HCT116 (cell line): Measurements from ENCODE around the gene EXOSC10.

Experiments used
- CBX3 ChIP-seq: IDR thresholded peaks from 2 replicates; pipeline ENCODE4 v1.6.1; 2012; ENCODE audit warnings: low read depth
- CTCF ChIP-seq, 3 experiments: fragments of 200-600 bp in 1 of 3; sonication (generic) in 1 of 3; IDR thresholded peaks in 2 of 3; conservative IDR thresholded peaks in 1 of 3; 2 replicates each; pipeline ENCODE4 v1.5.1; 2012 to 2017; ENCODE audit warnings: low read depth in 2 of 3, low read length in 2 of 3, antibody characterized with exemption in 1 of 3, borderline replicate concordance in 1 of 3, control low read depth in 1 of 3, mild to moderate bottlenecking in 1 of 3, mixed read lengths in 1 of 3, mixed run types in 1 of 3, moderate library complexity in 1 of 3; ENCODE audit not compliant: insufficient read depth in 1 of 3
- EGR1 ChIP-seq: IDR thresholded peaks from 2 replicates; pipeline ENCODE4 v1.6.1; 2012; ENCODE audit warnings: low read depth
- EZH2 ChIP-seq: fragments of 200-600 bp; sonication (generic); IDR thresholded peaks from 2 replicates; pipeline ENCODE4 v1.6.1; 2017; ENCODE audit warnings: antibody characterized with exemption, mixed run types
- EZH2phosphoT487 ChIP-seq: fragments of 200-600 bp; IDR thresholded peaks from 2 replicates; pipeline ENCODE4 v1.6.1; 2018; ENCODE audit warnings: antibody characterized with exemption, borderline replicate concordance
- POLR2A ChIP-seq: IDR thresholded peaks from 2 replicates; pipeline ENCODE4 v1.7.0; 2011; ENCODE audit warnings: borderline replicate concordance; ENCODE audit not compliant: insufficient read depth, insufficient read length; ENCODE audit errors: extremely low read depth
- POLR2AphosphoS5 ChIP-seq: IDR thresholded peaks from 2 replicates; pipeline ENCODE4 v1.6.1; 2011; ENCODE audit warnings: mild to moderate bottlenecking, low read depth, low read length, moderate library complexity
- SP1 ChIP-seq: IDR thresholded peaks from 2 replicates; pipeline ENCODE4 v1.6.1; 2012; ENCODE audit warnings: low read depth
- YY1 ChIP-seq: IDR thresholded peaks from 2 replicates; pipeline ENCODE4 v1.6.1; 2011; ENCODE audit warnings: low read length, low read depth, moderate library complexity, mild to moderate bottlenecking; ENCODE audit not compliant: insufficient replicate concordance; ENCODE audit errors: extremely low read depth
- ZNF274 ChIP-seq: fragments of 200-500 bp; sonication (Bioruptor generic); IDR thresholded peaks from 2 replicates; pipeline ENCODE4 v1.6.1; 2014; ENCODE audit warnings: mild to moderate bottlenecking, low read depth, low read length, inconsistent platforms
- TF ChIP-seq, protein P1 (sequence below): IDR thresholded peaks from 2 replicates; pipeline ENCODE4 v1.6.1; 2012; ENCODE audit warnings: low read depth
- TF ChIP-seq, protein P2 (sequence below): IDR thresholded peaks from 2 replicates; pipeline ENCODE4 v1.6.1; 2011; ENCODE audit warnings: mild to moderate bottlenecking, low read length, moderate library complexity; ENCODE audit not compliant: insufficient replicate concordance; ENCODE audit errors: extremely low read depth

GRCh38 chr1:11053758-11054137 lies 45.9 kb downstream of the EXOSC10 start:
- TF ChIP-seq ZNF274 (no peak), YY1 (no peak), POLR2A (no peak), SP1 (no peak), CTCF (IDR thresholded peaks at IDR 0.05 in 2 of 3, conservative IDR thresholded peaks at IDR 0.05 in 1 of 3; ENCODE audit: borderline replicate concordance in 1 of 3, insufficient read depth in 1 of 3, low read depth in 2 of 3, low read length in 2 of 3) (no peak), EGR1 (no peak), EZH2phosphoT487 (no peak), CBX3 (no peak), POLR2AphosphoS5 (no peak), EZH2 (no peak)
- TF ChIP-seq, protein P1, sequence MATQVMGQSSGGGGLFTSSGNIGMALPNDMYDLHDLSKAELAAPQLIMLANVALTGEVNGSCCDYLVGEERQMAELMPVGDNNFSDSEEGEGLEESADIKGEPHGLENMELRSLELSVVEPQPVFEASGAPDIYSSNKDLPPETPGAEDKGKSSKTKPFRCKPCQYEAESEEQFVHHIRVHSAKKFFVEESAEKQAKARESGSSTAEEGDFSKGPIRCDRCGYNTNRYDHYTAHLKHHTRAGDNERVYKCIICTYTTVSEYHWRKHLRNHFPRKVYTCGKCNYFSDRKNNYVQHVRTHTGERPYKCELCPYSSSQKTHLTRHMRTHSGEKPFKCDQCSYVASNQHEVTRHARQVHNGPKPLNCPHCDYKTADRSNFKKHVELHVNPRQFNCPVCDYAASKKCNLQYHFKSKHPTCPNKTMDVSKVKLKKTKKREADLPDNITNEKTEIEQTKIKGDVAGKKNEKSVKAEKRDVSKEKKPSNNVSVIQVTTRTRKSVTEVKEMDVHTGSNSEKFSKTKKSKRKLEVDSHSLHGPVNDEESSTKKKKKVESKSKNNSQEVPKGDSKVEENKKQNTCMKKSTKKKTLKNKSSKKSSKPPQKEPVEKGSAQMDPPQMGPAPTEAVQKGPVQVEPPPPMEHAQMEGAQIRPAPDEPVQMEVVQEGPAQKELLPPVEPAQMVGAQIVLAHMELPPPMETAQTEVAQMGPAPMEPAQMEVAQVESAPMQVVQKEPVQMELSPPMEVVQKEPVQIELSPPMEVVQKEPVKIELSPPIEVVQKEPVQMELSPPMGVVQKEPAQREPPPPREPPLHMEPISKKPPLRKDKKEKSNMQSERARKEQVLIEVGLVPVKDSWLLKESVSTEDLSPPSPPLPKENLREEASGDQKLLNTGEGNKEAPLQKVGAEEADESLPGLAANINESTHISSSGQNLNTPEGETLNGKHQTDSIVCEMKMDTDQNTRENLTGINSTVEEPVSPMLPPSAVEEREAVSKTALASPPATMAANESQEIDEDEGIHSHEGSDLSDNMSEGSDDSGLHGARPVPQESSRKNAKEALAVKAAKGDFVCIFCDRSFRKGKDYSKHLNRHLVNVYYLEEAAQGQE = no peak; the same call in 1 of the 2 replicates
- TF ChIP-seq, protein P2, sequence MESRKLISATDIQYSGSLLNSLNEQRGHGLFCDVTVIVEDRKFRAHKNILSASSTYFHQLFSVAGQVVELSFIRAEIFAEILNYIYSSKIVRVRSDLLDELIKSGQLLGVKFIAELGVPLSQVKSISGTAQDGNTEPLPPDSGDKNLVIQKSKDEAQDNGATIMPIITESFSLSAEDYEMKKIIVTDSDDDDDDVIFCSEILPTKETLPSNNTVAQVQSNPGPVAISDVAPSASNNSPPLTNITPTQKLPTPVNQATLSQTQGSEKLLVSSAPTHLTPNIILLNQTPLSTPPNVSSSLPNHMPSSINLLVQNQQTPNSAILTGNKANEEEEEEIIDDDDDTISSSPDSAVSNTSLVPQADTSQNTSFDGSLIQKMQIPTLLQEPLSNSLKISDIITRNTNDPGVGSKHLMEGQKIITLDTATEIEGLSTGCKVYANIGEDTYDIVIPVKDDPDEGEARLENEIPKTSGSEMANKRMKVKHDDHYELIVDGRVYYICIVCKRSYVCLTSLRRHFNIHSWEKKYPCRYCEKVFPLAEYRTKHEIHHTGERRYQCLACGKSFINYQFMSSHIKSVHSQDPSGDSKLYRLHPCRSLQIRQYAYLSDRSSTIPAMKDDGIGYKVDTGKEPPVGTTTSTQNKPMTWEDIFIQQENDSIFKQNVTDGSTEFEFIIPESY = no peak
